ENCODE results near the gene BTBD9. TPM values are rescaled to one million over a fixed set of nuclear protein-coding genes. Genes with fewer than 3 reads are reported as not detected.

The BTBD9 gene
- total RNA-seq, 1 donor from 2014 or later, result 47.9 TPM

DNA sequence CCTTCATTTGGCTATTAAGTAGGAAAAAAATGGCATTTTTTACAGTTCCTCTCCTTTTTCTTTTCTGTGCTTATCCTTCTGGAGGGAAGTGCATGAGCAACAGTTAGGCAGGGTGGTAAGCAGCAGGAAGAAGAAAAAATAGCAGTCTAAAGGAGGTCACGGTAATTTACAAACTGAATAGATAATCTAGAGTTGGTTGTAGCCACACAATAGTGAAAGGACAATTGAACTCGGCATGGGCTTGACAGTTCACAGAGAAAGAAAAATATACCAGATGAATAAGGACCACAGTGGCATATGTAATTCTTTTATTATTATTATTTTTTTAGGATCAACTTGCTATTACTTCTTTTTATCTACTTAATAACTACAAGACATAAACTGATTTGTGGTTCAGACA, 358.6 kb downstream of the BTBD9 start:
- H3K9me3 ChIP-seq, result no peaks in the 10 kb centered on the region
- DNase-seq, result no peak
- H3K4me3 ChIP-seq, result no peak overlapping the region
- H3K27ac ChIP-seq, result no peak overlapping the region
- intact Hi-C loops (cut with DNase I), result no loop called here
- no peak for ATAC-seq
- no peaks in the 10 kb centered on the region for H3K4me1 ChIP-seq
- peaks cover 3% of the 10 kb centered on the region for H3K36me3 ChIP-seq
- TF ChIP-seq, protein P1, sequence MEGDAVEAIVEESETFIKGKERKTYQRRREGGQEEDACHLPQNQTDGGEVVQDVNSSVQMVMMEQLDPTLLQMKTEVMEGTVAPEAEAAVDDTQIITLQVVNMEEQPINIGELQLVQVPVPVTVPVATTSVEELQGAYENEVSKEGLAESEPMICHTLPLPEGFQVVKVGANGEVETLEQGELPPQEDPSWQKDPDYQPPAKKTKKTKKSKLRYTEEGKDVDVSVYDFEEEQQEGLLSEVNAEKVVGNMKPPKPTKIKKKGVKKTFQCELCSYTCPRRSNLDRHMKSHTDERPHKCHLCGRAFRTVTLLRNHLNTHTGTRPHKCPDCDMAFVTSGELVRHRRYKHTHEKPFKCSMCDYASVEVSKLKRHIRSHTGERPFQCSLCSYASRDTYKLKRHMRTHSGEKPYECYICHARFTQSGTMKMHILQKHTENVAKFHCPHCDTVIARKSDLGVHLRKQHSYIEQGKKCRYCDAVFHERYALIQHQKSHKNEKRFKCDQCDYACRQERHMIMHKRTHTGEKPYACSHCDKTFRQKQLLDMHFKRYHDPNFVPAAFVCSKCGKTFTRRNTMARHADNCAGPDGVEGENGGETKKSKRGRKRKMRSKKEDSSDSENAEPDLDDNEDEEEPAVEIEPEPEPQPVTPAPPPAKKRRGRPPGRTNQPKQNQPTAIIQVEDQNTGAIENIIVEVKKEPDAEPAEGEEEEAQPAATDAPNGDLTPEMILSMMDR (IDR thresholded peaks at IDR 0.05), result no peak
- no peaks in the 10 kb centered on the region for H3K27me3 ChIP-seq

DNA sequence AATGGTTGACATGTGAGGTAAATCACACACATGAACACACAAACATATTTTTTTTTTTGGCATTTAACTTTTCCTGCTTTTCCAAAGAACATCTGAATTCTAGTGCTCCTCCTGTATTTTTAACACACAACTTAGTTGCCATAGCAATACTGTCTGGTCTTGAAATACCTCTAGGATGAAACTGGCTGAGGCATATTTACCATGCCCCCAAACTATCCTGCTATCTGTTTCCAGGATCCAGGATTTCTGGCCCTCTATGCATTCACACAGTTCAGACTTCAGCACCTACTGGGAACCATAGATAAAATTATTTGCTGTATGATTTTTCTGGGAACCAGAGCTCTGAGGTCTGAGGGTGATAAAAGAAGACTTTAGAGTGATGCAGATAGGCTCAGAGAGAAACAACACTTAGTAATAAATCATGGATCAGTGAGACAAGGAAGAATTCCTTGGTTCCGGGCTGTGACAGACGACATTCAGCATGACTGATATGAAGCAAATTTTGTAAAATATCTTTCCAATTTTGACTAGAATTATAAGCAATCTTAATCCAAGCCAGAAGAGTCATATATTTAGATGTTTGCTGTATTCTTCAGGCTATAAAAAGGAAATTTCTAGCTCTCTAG, 359.7 kb downstream of the BTBD9 start:
- no peaks in the 10 kb centered on the region for H3K9me3 ChIP-seq

DNA sequence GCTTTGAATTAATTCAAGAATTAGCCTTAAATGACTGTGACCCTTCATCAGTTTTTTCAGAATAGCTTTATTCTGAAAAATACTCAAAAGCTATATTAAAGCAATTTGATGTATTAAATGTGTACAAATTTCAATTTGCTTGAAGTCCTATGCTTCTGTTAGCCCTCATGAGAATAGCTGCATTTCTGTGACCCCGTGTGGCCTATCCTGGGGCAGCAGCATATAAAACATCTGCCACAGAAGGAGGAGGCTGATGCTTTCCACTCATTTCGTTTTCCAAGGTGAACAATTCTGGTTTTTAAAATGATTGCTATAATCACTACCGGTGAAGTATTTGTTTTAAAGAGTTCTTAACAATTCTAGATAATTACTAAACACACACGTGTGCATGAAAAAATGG, 360.3 kb downstream of the BTBD9 start:
- Histone ChIP-seq H3K27me3 (no peaks in the 10 kb centered on the region), H3K4me3 (no peak overlapping the region), H3K4me1 (no peaks in the 10 kb centered on the region), H3K9me3 (no peaks in the 10 kb centered on the region), H3K36me3 (no peaks in the 10 kb centered on the region), H3K27ac (no peak overlapping the region)
- TF ChIP-seq, protein P1 (IDR thresholded peaks at IDR 0.05), result peak; percentile 8
- ATAC-seq (no peak), DNase-seq (no peak)
- intact Hi-C loops (cut with DNase I), result no loop called here

More for the DNA sequence above, 359.7 kb downstream of the BTBD9 start:
- ATAC-seq, result no peak
- Histone ChIP-seq H3K27ac (no peak overlapping the region), H3K4me3 (no peak overlapping the region), H3K36me3 (no peaks in the 10 kb centered on the region), H3K27me3 (no peaks in the 10 kb centered on the region), H3K4me1 (no peaks in the 10 kb centered on the region)
- no peak for DNase-seq
- TF ChIP-seq, protein P1 (IDR thresholded peaks at IDR 0.05), result no peak
- intact Hi-C loops (cut with DNase I), result no loop called here

DNA sequence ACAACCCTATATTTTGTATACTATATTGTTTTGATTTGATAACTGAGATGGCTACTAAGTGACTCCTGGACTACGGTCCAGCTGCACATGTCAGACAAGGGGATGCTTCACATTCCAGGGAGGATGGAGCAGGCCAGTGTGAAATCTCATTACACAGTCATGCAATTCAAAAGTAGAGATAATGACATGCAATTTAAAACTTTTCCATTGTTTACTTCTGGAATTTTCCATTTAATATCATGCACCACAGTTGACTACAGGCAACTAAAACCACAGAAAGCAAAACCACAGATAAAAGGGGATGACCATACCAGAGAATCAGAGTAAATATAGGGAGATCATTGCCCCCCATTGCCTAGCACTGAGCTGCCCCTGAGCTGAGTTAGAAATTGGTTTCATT, 366.4 kb downstream of the BTBD9 start:
- H3K4me3 ChIP-seq, result no peak overlapping the region
- H3K4me1 ChIP-seq, result peaks cover 5% of the 10 kb centered on the region
- no peaks in the 10 kb centered on the region for H3K27me3 ChIP-seq
- no peak for ATAC-seq
- DNase-seq, result no peak
- intact Hi-C loops (cut with DNase I), result no loop called here
- H3K36me3 ChIP-seq, result no peaks in the 10 kb centered on the region
- H3K9me3 ChIP-seq, result no peaks in the 10 kb centered on the region
- no peak overlapping the region for H3K27ac ChIP-seq
- TF ChIP-seq, protein P1 (IDR thresholded peaks at IDR 0.05), result no peak

DNA sequence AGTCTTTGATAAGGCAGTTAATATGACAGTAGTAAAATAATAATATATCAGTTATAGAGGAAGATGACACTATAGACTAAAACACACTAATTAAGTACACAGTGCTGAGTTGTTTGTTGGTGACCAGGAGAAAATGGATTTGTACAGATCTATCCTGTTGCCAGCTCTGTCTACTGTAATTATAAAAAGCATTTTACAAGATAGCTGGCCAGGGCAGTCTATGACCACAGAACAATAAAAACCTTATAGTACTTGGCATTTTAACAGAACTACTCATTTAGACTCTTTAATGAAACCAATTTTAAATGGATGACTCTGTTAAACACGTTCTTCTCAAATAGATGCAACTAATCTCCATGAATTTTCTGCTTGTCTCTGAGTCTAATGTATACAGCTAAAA, 367.5 kb downstream of the BTBD9 start:
- H3K4me1 ChIP-seq, result peaks cover 5% of the 10 kb centered on the region
- intact Hi-C loops (cut with DNase I), result no loop called here

More for the DNA sequence above, 367.5 kb downstream of the BTBD9 start:
- Histone ChIP-seq H3K4me3 (no peak overlapping the region), H3K36me3 (no peaks in the 10 kb centered on the region), H3K27ac (no peak overlapping the region), H3K27me3 (no peaks in the 10 kb centered on the region), H3K9me3 (no peaks in the 10 kb centered on the region)
- no peak for DNase-seq
- TF ChIP-seq, protein P1 (IDR thresholded peaks at IDR 0.05), result no peak
- ATAC-seq, result no peak

Measured in upper lobe of right lung (tissue), 1 donor.